Natural killer cell (primary cell): ENCODE results near the gene MRPS14. TPM values are rescaled to one million over a fixed set of nuclear protein-coding genes. Genes with fewer than 3 reads are reported as not detected.

ENCODE experiments used
- ATAC-seq, 3 donors: fragments of 150-1000 bp in 2 of 3; fragments of 200-7000 bp in 1 of 3; cut with Tn5 transposase; 1 replicate in 1 of 3; 2 replicates in 2 of 3; pipeline ENCODE4 v1.10.0; 2021; ENCODE audit warnings: mild to moderate bottlenecking in 2 of 3, moderate library complexity in 2 of 3
- DNase-seq, 2 donors: peaks; one replicate each; pipeline versions ENCODE4 v3.0.0 to v3.0.0-alpha.2; 2013 to 2021; ENCODE audit warnings: mixed read lengths in 1 of 2
- H3K27ac ChIP-seq: one replicate; pipeline ENCODE4 v1.5.1; 2013; ENCODE audit warnings: mild to moderate bottlenecking, low read length
- H3K27me3 ChIP-seq: one replicate; pipeline ENCODE4 v1.6.1; 2013; ENCODE audit warnings: low read length; ENCODE audit not compliant: control insufficient read depth, insufficient read depth
- H3K36me3 ChIP-seq: one replicate; pipeline ENCODE4 v1.6.1; 2013; ENCODE audit warnings: low read length; ENCODE audit not compliant: control insufficient read depth, insufficient read depth
- H3K4me1 ChIP-seq: one replicate; pipeline ENCODE4 v1.6.1; 2013; ENCODE audit warnings: low read length; ENCODE audit not compliant: control insufficient read depth, insufficient read depth
- H3K4me3 ChIP-seq: one replicate; pipeline ENCODE4 v1.5.1; 2013; ENCODE audit warnings: low read length
- H3K9me3 ChIP-seq: one replicate; pipeline ENCODE4 v1.6.1; 2013; ENCODE audit warnings: low read length; ENCODE audit not compliant: control insufficient read depth, insufficient read depth
- H3K27ac Mint-ChIP-seq, 2 donors: one replicate each; pipeline ENCODE4 v1.8.0; 2022; ENCODE audit warnings: mild to moderate bottlenecking in 2 of 2, mixed read lengths in 2 of 2, moderate library complexity in 1 of 2
- H3K27me3 Mint-ChIP-seq, 2 donors: one replicate each; pipeline ENCODE4 v1.8.0; 2022; ENCODE audit warnings: low read depth in 2 of 2, mixed read lengths in 2 of 2
- H3K36me3 Mint-ChIP-seq: one replicate; pipeline ENCODE4 v1.8.0; 2022; ENCODE audit warnings: mixed read lengths
- H3K4me1 Mint-ChIP-seq, 2 donors: one replicate each; pipeline ENCODE4 v1.8.0; 2022; ENCODE audit warnings: mixed read lengths in 2 of 2
- H3K4me3 Mint-ChIP-seq: one replicate; pipeline ENCODE4 v1.8.0; 2022; ENCODE audit warnings: mild to moderate bottlenecking, moderate library complexity, mixed read lengths
- H3K9me3 Mint-ChIP-seq, 2 donors: one replicate each; pipeline ENCODE4 v1.8.0; 2022; ENCODE audit warnings: mixed read lengths in 2 of 2
- WGBS: methylation state at CpG from one replicate; pipeline ENCODE4 v1.1.7; 2013; ENCODE audit warnings: missing lambda C conversion rate; ENCODE audit not compliant: insufficient coverage; 5-methylcytosine and 5-hydroxymethylcytosine counted together
- intact Hi-C: fragments of 100-400 bp; cut with micrococcal nuclease; formaldehyde crosslinking; loops from one replicate; pipeline ENCODE4 v1.14.2; 2022
- total RNA-seq, 4 donors: library from RNA; stranded (reverse); fragments of 120-200 nt in 1 of 4; gene quantifications; one replicate each; pipeline versions ENCODE4 v1.2.3 to v1.2.4, GENCODE V29; 2013 to 2022
- TF ChIP-seq, protein P1 (sequence below): fragments of 200-600 bp; IDR thresholded peaks from one replicate; pipeline ENCODE4 v1.8.0; 2022; ENCODE audit warnings: antibody characterized with exemption

MRPS14 gene
- total RNA-seq, 3 donors from 2014 or later (not counting 1 experiment from before 2014, with no cell fraction given) = 11.5 to 13.2 (median 12.0) TPM

DNA sequence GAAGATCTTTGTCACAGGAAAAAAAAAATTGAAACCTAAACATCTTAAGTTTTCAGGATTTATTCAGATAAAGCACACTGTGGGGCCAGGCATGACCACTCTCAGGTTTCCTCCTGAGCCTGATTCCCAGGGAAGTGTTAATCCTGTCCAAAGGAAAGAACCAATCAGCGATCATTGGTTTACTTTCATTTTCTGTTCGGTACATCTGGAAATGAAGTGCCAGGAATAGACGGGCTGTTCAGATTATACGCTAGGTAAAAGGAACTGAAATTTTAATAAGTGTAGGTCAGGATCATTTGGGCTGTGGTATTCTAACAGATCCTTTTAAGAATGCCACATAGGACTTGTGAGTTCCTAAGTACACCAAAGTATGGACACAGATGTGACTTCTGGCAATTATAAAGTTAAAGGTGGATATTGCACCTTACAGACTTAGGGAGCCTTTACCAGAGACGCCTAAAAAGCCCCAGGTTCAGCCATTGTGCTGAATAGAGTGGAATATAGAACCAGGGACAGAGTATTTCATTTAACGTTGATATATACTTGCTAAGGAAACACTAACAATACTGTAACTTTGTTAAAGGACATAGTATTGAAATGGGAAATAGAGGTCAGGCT lies 32.7 kb downstream of the MRPS14 start:
- ATAC-seq (peak; percentile 64 to 81 (median 64)), DNase-seq (peak in 1 of 2 donors; percentile 67)
- intact Hi-C loops = no loop called here
- Histone ChIP-seq H3K4me1 (peaks cover 9% of the 10 kb centered on the region), H3K36me3 (peaks cover 26% of the 10 kb centered on the region), H3K9me3 (no peaks in the 10 kb centered on the region), H3K27me3 (no peaks in the 10 kb centered on the region), H3K4me3 (peak overlapping the region; percentile 51), H3K27ac (peak overlapping the region; percentile 85)
- Mint-ChIP-seq H3K9me3 (no peaks in the 10 kb centered on the region), H3K4me3 (peak overlapping the region; percentile 86), H3K27ac (peak overlapping the region; percentile 74 to 93), H3K4me1 (peaks cover 26 to 28% of the 10 kb centered on the region in 2 donors), H3K36me3 (no peaks in the 10 kb centered on the region), H3K27me3 (no peaks in the 10 kb centered on the region)
- TF ChIP-seq, protein P1, sequence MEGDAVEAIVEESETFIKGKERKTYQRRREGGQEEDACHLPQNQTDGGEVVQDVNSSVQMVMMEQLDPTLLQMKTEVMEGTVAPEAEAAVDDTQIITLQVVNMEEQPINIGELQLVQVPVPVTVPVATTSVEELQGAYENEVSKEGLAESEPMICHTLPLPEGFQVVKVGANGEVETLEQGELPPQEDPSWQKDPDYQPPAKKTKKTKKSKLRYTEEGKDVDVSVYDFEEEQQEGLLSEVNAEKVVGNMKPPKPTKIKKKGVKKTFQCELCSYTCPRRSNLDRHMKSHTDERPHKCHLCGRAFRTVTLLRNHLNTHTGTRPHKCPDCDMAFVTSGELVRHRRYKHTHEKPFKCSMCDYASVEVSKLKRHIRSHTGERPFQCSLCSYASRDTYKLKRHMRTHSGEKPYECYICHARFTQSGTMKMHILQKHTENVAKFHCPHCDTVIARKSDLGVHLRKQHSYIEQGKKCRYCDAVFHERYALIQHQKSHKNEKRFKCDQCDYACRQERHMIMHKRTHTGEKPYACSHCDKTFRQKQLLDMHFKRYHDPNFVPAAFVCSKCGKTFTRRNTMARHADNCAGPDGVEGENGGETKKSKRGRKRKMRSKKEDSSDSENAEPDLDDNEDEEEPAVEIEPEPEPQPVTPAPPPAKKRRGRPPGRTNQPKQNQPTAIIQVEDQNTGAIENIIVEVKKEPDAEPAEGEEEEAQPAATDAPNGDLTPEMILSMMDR = no peak
- 17% methylated on average over 5 of the region's 6 CpGs for WGBS

DNA sequence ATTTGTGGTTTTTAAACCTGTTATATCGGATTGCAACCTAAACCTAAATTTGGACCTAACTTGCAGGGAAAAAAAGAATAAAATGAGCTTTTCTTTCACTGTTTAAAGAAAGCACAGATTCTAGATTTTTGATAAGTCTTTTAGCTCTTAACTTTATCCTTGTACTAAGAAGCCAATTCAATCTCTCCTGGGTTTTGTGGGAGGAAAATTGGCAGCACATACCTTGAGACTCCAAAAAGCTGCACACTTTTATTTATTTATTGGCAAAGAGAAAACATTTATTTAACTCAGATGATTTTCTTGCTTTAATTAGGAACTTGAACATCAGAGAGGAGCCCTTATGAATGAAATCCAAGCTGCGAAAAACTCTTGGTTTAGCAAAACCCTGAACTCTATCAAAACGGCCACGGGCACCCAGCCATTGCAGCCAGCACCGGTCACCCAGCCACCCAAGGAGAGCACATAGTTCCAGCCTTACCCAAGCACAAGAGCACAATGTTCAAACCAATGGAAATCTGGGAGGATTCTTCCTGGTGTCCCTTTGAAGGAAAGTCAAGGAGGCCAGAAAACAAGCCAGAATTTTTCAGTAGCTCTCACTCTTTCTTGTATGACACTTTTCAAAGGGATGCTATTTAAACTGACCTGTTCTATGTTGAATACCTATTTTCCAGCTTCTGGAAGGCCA lies 33.5 kb downstream of the MRPS14 start:
- no peak for DNase-seq

DNA sequence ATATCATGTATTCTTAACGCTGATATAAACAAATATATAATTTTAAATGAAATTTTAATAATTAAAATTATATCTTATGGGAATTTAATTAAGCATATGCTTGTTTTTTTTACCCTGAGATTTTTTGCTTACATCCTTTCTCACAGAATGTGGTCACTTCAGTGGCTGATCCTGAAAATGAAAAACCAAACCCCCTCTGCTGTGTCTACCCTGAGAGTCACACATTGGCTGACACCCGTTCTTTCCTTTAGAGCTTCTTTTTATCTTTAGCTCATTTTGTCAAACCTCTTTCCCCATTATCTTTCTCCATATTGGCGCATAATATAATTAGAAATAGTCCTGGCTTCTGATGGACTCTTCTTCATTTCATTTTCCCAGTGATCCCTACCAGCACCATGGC lies 34.2 kb downstream of the MRPS14 start:
- Mint-ChIP-seq H3K4me1 (peaks cover 26 to 28% of the 10 kb centered on the region in 2 donors), H3K27ac (peak overlapping the region; percentile 74 to 93), H3K36me3 (no peaks in the 10 kb centered on the region), H3K9me3 (no peaks in the 10 kb centered on the region), H3K4me3 (peak overlapping the region; percentile 69), H3K27me3 (no peaks in the 10 kb centered on the region)
- ATAC-seq (peak in 2 of 3 donors; percentile 28 to 58), DNase-seq (no peak)
- Histone ChIP-seq H3K9me3 (no peaks in the 10 kb centered on the region), H3K27ac (peak overlapping the region; percentile 85), H3K4me1 (peaks cover 9% of the 10 kb centered on the region), H3K36me3 (peaks cover 29% of the 10 kb centered on the region), H3K27me3 (no peaks in the 10 kb centered on the region), H3K4me3 (no peak overlapping the region)
- TF ChIP-seq, protein P1 = no peak
- intact Hi-C loops = loop anchor here (10.0 kb wide), 1 partner anchor 724 kb away; no protein-coding TSS in a partner anchor
- WGBS = 41% methylated on average over 2 of the region's 3 CpGs

More for the DNA sequence above, 33.5 kb downstream of the MRPS14 start:
- intact Hi-C loops = loop anchor here (10.0 kb wide), 1 partner anchor 725 kb away; no protein-coding TSS in a partner anchor
- Histone ChIP-seq H3K27ac (peak overlapping the region; percentile 85), H3K4me1 (peaks cover 9% of the 10 kb centered on the region), H3K27me3 (no peaks in the 10 kb centered on the region), H3K4me3 (peak overlapping the region; percentile 51), H3K36me3 (peaks cover 26% of the 10 kb centered on the region), H3K9me3 (no peaks in the 10 kb centered on the region)
- ATAC-seq = no peak
- Mint-ChIP-seq H3K36me3 (no peaks in the 10 kb centered on the region), H3K4me1 (peaks cover 26 to 28% of the 10 kb centered on the region in 2 donors), H3K4me3 (peak overlapping the region; percentile 80), H3K27ac (peak overlapping the region; percentile 74 to 93), H3K27me3 (no peaks in the 10 kb centered on the region), H3K9me3 (no peaks in the 10 kb centered on the region)
- 86% methylated on average over 4 of the region's 5 CpGs for WGBS
- TF ChIP-seq, protein P1 = no peak
